ENCODE results near the gene NOSIP.

GRCh38 chr19:49583239-49583638, 2.9 kb upstream of the NOSIP start:
- TF ChIP-seq CTCF (conservative IDR thresholded peaks at IDR 0.05; ENCODE audit: low read depth, low read length) (no peak), RCOR1 (IDR thresholded peaks at IDR 0.05; ENCODE audit: insufficient replicate concordance, low read length) (no peak), POLR2A (IDR thresholded peaks at IDR 0.05; ENCODE audit: low read depth, low read length) (no peak), RAD21 (IDR thresholded peaks at IDR 0.05; ENCODE audit: low read length) (no peak), USF2 (IDR thresholded peaks at IDR 0.05; ENCODE audit: low read depth, low read length) (no peak), NFE2L2 (IDR thresholded peaks at IDR 0.05; ENCODE audit: low read depth, low read length) (no peak), BHLHE40 (IDR thresholded peaks at IDR 0.05; ENCODE audit: low read depth, low read length) (no peak), MAFK (IDR thresholded peaks at IDR 0.05; ENCODE audit: low read depth, low read length) (no peak), MXI1 (IDR thresholded peaks at IDR 0.05; ENCODE audit: borderline replicate concordance, low read depth, low read length) (no peak)

Data from IMR-90 (cell line).